Peyer's patch (tissue), 4 donors: Measurements from ENCODE around the gene FSHB. TPM values are rescaled to one million over a fixed set of nuclear protein-coding genes. Genes with fewer than 3 reads are reported as not detected.
"Not testable (repeated sequence)": the region's sequence is repeated elsewhere in the genome, so short reads cannot be mapped to it uniquely, and the experiment has no call there.

Experiments used
- DNase-seq, 3 donors: peaks; one replicate each; pipeline ENCODE4 v3.0.0-alpha.2; 2017 to 2019
- H3K27ac ChIP-seq, 4 donors: fragments of 200-600 bp; sonication (generic); one replicate each; pipeline ENCODE4 v1.5.1; 2016 to 2019
- H3K27me3 ChIP-seq, 2 donors: fragments of 200-600 bp; sonication (generic); one replicate each; pipeline ENCODE4 v1.5.1; 2019
- H3K36me3 ChIP-seq, 3 donors: fragments of 200-600 bp; sonication (generic); one replicate each; pipeline ENCODE4 v1.5.1; 2016 to 2019
- H3K4me1 ChIP-seq, 4 donors: fragments of 200-600 bp; sonication (generic); one replicate each; pipeline ENCODE4 v1.5.1; 2016 to 2019
- H3K4me3 ChIP-seq, 4 donors: fragments of 200-600 bp; sonication (generic); 1 replicate in 3 of 4; 2 replicates in 1 of 4; pipeline ENCODE4 v1.5.1; 2016 to 2019; ENCODE audit warnings: mild to moderate bottlenecking in 1 of 4
- H3K9me3 ChIP-seq, 4 donors: fragments of 200-600 bp; sonication (generic); one replicate each; pipeline ENCODE4 v1.5.1; 2016 to 2019; ENCODE audit warnings: mild to moderate bottlenecking in 1 of 4
- CTCF ChIP-seq, 6 experiments: fragments of 450-650 bp in 4 of 6; fragments of 200-600 bp in 2 of 6; sonication (generic) in 1 of 6; IDR thresholded peaks; one replicate each; pipeline ENCODE4 v1.5.1; 2017 to 2019; ENCODE audit warnings: antibody characterized with exemption in 6 of 6, mild to moderate bottlenecking in 3 of 6, moderate library complexity in 1 of 6
- POLR2A ChIP-seq, 2 donors: fragments of 450-650 bp; IDR thresholded peaks; one replicate each; pipeline ENCODE4 v1.5.1; 2017; ENCODE audit warnings: antibody characterized with exemption in 2 of 2, mild to moderate bottlenecking in 2 of 2, moderate library complexity in 2 of 2
- total RNA-seq, 4 donors: library from RNA; depleted of rRNA; stranded (reverse); fragments of >200 nt; gene quantifications; one replicate each; pipeline ENCODE4 v1.1.0, GENCODE V29; 2016

FSHB gene
- total RNA-seq, 4 donors from 2014 or later = not detected

GRCh38 chr11:30261821-30262220 is 31.0 kb downstream of the FSHB start:
- Histone ChIP-seq H3K27ac (no peak overlapping the region), H3K9me3 (no peaks in the 10 kb centered on the region), H3K36me3 (no peaks in the 10 kb centered on the region), H3K4me1 (no peaks in the 10 kb centered on the region), H3K27me3 (no peaks in the 10 kb centered on the region), H3K4me3 (no peak overlapping the region)
- TF ChIP-seq CTCF (IDR thresholded peaks at IDR 0.05) (no peak), POLR2A (IDR thresholded peaks at IDR 0.05) (no peak)
- no peak for DNase-seq

GRCh38 chr11:30268638-30269037 is 37.8 kb downstream of the FSHB start:
- not testable (repeated sequence) for H3K36me3 ChIP-seq

GRCh38 chr11:30270671-30271070 is 39.9 kb downstream of the FSHB start:
- Histone ChIP-seq H3K4me1 (no peaks in the 10 kb centered on the region), H3K36me3 (no peaks in the 10 kb centered on the region), H3K27ac (no peak overlapping the region), H3K4me3 (no peak overlapping the region), H3K27me3 (no peaks in the 10 kb centered on the region), H3K9me3 (no peaks in the 10 kb centered on the region)
- TF ChIP-seq CTCF (IDR thresholded peaks at IDR 0.05) = no peak
- TF ChIP-seq POLR2A (IDR thresholded peaks at IDR 0.05) = no peak
- DNase-seq = no peak

More at GRCh38 chr11:30268638-30269037, 37.8 kb downstream of the FSHB start:
- DNase-seq, H3K4me1 ChIP-seq, H3K27me3 ChIP-seq, H3K9me3 ChIP-seq, H3K4me3 ChIP-seq, H3K27ac ChIP-seq: not testable (repeated sequence)

GRCh38 chr11:30277176-30277575 is 46.4 kb downstream of the FSHB start:
- Histone ChIP-seq H3K27me3 (no peaks in the 10 kb centered on the region), H3K27ac (no peak overlapping the region), H3K9me3 (no peaks in the 10 kb centered on the region), H3K4me3 (no peak overlapping the region), H3K4me1 (no peaks in the 10 kb centered on the region), H3K36me3 (no peaks in the 10 kb centered on the region)
- DNase-seq = no peak
- TF ChIP-seq POLR2A (IDR thresholded peaks at IDR 0.05) (no peak), CTCF (IDR thresholded peaks at IDR 0.05) (no peak)

- H3K4me3 ChIP-seq = no peak overlapping the region
- TF ChIP-seq CTCF (IDR thresholded peaks at IDR 0.05) (no peak), POLR2A (IDR thresholded peaks at IDR 0.05) (no peak)
- no peaks in the 10 kb centered on the region for H3K27me3 ChIP-seq
- H3K4me1 ChIP-seq = no peaks in the 10 kb centered on the region
- no peaks in the 10 kb centered on the region for H3K9me3 ChIP-seq
- DNase-seq = no peak
- H3K36me3 ChIP-seq = no peaks in the 10 kb centered on the region
- no peak overlapping the region for H3K27ac ChIP-seq
These were observed 49.0 kb downstream of the FSHB start for GRCh38 chr11:30279796-30280195.

- H3K9me3 ChIP-seq = no peaks in the 10 kb centered on the region
- no peak overlapping the region for H3K27ac ChIP-seq
- no peak overlapping the region for H3K4me3 ChIP-seq
- no peaks in the 10 kb centered on the region for H3K4me1 ChIP-seq
- DNase-seq = no peak
- H3K27me3 ChIP-seq = no peaks in the 10 kb centered on the region
- H3K36me3 ChIP-seq = no peaks in the 10 kb centered on the region
- TF ChIP-seq POLR2A (IDR thresholded peaks at IDR 0.05) = no peak
- no peak for TF ChIP-seq CTCF (IDR thresholded peaks at IDR 0.05)
These were observed 50.9 kb downstream of the FSHB start for GRCh38 chr11:30281476-30282288.
